COLO668 (cell line): ENCODE results near the gene TMEM242.
"Not testable (repeated sequence)": the region's sequence is repeated elsewhere in the genome, so short reads cannot be mapped to it uniquely, and the experiment has no call there.

Experiments
- DNase-seq: peaks from one replicate; lab custom pipeline; 2025; ENCODE audit not compliant: unreplicated experiment; lab: John Stamatoyannopoulos, UW

Gene TMEM242

GRCh38 chr6:157323255-157323965 lies at the start of gene TMEM242:
Gene TMEM242, minus strand, starts transcription at chr6:157323519. Its CDS starts 20 bp downstream, at chr6:157323499.
- DNase-seq: no peak

DNA sequence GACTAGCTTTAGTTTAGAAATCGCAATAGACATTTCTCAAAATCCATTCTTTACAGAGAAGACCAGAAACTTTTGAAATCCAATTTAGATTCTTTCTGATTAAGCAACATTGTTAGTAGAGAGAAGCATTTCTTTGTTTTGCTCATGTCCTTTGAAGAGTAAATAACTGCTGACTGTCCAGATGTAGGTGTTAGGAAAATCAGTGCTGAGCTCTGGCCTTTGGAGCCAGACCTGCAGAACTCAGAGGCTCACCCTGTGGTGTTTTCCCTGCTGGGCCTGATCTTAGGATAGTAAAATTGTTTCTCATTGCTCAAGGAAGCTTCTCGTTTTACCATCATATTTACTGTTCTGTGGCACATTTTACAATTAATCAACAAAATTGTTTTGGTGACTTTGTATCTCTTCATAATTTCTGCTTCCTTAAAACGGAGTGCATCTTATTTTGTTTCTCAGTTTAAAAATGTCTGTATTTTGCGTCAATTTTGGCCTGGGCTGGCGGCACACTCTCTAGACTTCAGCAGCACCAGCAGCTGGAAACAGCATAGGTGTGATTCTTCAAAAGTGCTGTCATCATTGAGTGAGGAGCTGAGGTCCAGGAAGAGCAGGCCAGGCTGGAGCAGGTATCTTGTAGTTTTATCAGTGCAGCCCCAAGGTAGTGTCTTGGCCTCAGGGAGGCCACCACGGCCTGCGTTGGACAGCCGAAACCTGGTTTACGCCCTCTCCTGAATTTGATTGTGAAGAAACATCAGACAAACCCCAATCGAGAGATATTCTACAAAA lies 49.4 kb upstream of the TMEM242 start:
- DNase-seq: no peak

- DNase-seq: no peak
Observed at GRCh38 chr6:157370755-157371154, 47.4 kb upstream of the TMEM242 start.

DNA sequence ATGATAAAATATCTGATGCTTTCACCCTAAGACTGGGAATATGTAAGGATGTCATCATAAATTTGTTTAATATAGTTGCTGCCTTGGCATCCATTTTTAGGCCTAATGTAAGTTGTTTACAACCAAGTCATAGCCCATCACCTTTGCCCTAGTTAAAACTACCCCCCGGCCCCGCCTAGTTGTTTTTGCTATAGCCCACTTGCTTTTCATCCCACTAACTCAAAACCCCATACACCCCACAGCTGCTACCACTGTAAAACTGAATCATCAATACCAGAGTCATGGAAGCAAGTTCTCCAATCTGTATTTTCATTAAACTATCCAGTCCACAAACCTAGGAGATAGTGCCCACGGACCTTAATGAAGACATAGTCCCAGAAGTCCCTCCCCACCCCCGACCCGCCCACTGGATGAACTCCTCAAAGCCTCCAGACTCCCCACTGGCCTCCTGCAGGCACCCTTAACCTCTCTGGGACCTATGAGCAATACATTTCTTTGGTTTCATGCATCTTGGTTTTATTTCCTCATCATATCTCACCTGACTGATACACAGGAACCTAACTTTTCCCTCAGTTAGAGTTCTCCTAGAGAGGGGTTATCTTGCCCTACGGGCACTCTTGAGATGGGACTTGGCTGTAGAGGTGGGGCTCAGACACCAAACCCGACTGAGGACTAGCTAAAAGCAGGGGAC lies 45.2 kb upstream of the TMEM242 start:
- no peak for DNase-seq

DNA sequence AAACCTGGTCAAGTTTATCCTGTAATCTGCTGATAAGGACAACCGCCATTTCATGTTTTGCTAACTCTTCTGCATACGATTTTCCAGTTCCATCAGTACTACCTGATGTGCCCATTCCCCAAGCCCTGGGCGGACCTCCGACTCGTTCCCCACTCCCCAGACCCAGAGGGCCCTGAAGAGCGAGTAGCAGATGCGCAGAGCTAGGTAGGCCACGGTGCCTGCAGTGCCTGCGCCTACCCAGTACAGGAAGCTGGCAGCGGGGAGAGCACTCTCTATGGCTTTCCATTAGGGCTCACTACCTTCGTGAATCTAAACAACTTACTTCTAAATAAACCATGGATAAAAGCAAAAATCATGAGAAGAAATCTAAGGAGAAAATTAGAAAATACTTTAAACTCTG lies 43.3 kb upstream of the TMEM242 start:
- DNase-seq: no peak

DNA sequence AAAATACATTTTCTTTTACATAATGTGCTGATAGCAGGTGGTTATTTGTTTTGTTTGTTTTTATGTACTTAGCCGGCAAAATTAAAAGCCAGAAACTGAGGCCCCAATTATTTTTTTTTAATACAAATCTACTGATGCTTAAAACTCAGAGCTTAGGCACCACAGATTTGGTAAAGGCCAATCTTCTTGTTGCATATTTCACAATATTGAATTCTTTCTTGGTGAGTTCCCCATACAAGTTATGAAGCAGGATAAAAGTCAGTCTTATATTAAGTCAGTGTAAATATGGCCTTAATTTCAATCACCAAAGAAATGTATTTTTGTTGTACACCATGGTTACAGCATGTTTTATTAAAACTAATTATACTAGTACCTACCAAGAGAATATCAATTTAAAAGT lies 41.4 kb upstream of the TMEM242 start:
- no peak for DNase-seq

DNA sequence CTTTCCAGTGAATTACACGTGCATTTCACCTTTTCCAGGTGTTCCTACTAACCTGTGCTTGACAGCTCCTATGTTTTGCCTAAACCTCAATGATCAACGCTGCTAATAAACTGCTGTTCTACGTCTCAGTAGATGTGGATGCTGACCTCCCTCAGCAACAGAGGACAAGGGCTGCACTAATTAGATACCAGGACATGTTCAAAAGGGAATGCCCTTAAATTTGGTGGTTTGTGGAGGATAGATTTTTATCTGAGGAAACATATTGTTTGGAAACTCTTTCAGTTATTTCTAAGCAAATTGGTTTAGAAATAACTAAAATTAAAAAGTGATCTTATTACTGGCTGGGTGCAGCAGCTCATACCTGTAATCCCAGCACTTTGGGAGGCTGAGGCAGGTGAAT lies 38.6 kb upstream of the TMEM242 start:
- DNase-seq: no peak

DNA sequence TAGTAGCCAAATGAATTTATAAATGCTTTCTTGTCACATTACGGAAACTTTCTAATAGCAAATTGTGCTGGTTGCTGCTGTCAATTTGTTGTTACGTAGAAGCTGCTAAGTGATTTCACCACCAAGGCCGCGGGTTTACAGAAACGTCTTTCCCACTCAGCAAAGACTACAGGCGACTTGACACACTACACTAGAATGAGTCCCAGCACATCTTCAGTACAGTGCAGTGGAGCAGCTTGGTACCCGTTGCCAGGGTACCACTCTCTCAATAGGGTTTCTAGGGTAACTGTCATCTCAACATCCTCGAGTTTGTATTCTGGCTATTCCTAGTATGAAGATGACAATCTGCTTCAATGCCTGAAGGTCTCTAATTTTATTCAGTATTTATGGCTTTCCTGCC lies 35.0 kb upstream of the TMEM242 start:
- DNase-seq: no peak

- no peak for DNase-seq
Observed at GRCh38 chr6:157346373-157346772, 23.1 kb upstream of the TMEM242 start.

- no peak for DNase-seq
Observed at GRCh38 chr6:157343732-157344131, 20.4 kb upstream of the TMEM242 start.

DNA sequence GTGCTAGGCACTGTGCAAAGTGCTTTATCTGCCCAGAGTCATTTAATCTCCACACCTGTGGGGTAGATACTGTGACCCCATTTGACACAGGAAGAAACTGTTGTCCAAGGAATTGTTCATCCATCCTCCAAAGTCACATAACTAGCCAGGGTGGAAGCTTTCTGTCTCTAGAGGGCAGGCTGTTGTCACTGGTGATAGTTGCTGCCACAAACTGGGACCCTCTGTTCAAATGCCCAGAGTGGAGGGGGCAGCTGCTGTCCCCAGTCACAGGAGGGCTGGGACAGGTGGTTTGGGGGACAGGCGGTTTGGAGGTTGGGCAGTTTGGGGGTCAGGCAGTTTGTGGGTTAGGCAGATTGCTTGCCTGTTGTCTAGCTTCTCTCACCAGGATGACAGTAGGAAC lies 16.1 kb upstream of the TMEM242 start:
- no peak for DNase-seq

- no peak for DNase-seq
Observed at GRCh38 chr6:157337751-157338150, 14.4 kb upstream of the TMEM242 start.

- not testable (repeated sequence) for DNase-seq
Observed at GRCh38 chr6:157337276-157337675, 14.0 kb upstream of the TMEM242 start.

DNA sequence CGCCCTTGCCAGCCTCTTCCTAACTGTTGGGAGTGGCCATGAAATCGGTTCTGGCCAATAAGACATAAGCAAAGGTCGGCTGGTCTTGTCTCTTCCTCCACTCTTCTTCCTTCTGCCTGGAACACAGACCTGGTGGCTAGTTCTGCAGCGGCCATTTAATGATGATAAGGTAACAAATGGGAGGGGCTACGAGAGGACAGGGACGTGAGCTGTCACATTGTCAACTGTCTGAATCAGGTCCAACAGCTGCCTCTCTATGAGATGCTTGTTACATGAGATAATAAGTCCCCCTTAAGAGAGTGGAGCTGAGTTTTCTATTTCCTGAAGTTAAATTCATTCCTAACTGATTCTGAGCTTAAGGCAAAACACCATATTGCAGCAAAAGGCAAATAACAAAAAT lies 12.5 kb upstream of the TMEM242 start:
- DNase-seq: no peak

DNA sequence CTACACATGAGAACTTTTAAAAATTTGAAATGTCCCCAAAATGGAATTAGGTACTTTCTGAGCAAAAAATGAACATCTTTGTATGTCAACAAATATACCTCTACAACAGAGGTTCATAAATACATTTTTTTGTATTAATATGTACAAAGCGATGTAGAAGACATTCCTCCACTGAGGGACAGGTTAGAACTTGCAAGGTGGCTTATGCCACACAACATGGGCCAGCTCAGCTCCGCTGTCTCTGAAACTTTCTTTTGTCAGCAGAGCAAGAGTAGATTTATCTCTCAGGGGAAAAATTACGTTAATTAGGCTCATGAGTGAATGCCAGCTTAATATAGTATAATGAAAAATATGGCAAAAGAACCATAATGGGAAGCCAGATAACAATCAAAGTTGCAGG lies 10.6 kb upstream of the TMEM242 start:
- DNase-seq: no peak

DNA sequence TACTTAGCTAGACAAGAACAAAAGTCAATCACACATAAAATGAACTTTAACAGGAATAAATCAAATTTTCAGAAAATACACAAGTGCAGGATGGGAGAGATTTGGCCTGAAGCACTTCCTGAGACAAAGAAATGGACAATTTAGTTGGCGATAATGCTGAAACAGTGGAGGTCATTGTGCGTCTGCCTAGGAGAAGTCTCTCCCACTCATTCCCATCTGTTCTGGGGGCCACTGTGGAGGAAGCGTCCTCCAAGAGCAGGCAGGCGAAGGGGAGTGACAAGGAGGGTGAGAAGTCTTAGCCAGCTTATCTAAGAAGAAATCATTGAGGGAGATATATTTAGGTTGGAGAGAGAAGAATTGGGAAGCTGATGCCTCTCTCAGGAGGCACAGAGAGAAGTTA lies 10.2 kb upstream of the TMEM242 start:
- DNase-seq: no peak

DNA sequence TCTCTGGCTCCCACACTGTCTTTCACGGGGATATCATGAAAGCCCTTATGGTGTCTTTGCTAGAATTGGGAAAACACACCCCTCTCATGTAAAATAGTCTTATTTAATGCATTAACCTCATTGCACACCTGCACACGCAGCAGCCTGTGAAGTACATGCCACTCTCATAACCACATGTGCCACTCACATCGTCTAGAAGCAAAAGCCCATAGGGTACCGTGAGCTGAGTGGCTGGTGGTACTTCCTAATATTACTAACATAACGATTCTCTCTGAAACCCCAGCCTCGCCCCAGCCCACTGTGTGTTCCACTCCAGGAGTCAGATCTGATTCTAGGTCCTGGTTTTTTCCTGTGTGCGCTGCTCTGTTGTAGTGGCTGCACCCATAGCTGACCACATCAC lies 9.5 kb upstream of the TMEM242 start:
- no peak for DNase-seq

GRCh38 chr6:157330831-157331230 lies 7.5 kb upstream of the TMEM242 start:
- DNase-seq: no peak

DNA sequence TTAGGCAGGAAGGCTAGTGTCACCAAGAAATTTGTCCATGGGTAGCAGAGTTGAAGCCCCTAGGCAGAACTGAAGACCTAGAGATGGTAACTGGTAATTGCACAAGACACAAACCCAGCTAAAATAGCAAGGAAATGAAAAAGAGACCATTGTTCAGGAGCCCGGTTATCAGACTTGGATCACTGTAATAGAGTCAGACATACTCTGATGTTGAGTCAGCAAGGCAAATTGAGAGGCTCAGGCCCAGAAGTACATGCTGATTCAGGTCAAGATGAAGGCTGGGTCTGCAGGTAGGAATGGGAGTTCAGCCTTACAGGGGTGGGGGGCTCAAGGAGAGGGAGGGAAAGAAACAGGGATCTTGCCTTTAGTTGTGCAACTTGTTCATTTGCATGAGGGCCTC lies 6.5 kb upstream of the TMEM242 start:
- no peak for DNase-seq

GRCh38 chr6:157328108-157328692 lies 4.9 kb upstream of the TMEM242 start:
- no peak for DNase-seq

DNA sequence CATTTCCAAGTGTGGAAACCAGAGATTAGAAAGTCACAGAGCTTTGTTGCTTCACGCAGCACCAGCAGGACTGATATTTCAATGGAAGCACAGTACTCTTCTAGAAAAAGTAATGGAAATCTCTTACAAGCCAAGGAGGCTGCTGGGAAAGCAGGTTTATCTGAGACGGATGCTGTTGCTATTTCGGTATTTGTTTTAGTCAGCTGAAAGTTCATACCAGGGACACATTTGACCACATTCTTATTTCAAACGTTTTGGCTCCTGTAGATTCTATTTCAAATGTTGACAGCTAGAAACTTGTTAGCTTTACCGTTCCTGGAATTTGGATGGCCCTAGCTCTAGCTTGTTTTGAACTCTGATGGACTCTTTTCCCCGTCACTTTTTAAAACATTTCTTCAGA lies 3.7 kb upstream of the TMEM242 start:
- DNase-seq: no peak
